NCI-H2196 (cell line): ENCODE results near the gene SAFB2.

ENCODE experiments used
- DNase-seq: peaks from one replicate; lab custom pipeline; 2025; ENCODE audit not compliant: unreplicated experiment; lab: John Stamatoyannopoulos, UW

Gene SAFB2

GRCh38 chr19:5635427-5635826, 12.9 kb upstream of the SAFB2 start:
- DNase-seq: no peak

DNA sequence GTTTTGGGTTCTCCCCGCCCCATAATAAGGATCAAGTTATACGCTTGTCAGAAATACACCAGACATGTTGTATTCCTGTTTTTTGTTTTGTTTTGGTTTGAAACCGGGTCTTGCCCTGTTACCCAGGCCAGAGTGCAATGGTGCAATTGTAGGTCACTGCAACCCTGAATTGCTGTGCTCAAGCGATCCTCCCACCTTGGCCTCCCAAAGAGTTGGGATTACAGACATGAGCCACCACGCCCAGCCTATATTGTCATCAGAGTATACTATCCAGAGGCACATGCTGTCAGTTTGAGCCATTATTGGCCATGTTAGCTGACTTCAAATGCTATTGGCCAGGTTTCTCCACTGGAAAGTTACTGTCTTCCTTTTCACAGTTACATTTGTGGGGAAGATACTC, 10.1 kb upstream of the SAFB2 start:
- DNase-seq: no peak

DNA sequence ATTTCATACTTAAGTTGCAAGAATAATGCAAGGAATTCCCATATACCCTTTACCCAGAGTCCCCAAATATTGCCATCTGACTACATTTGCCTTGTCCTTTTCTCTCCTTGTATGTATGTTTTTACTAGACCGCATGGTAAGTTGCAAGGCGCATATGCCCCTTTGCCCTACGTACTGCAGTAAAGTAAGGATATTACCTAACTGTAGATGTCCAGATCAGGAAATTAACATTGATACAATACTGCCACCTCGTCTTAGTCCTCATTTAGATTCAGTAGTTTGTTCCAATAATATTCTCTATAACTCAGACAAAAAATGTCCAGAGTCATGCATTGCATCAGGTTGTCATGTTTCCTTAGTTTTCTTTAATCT, 9.7 kb upstream of the SAFB2 start:
- no peak for DNase-seq

- no peak for DNase-seq
Observed at GRCh38 chr19:5631567-5632240, 9.1 kb upstream of the SAFB2 start.

DNA sequence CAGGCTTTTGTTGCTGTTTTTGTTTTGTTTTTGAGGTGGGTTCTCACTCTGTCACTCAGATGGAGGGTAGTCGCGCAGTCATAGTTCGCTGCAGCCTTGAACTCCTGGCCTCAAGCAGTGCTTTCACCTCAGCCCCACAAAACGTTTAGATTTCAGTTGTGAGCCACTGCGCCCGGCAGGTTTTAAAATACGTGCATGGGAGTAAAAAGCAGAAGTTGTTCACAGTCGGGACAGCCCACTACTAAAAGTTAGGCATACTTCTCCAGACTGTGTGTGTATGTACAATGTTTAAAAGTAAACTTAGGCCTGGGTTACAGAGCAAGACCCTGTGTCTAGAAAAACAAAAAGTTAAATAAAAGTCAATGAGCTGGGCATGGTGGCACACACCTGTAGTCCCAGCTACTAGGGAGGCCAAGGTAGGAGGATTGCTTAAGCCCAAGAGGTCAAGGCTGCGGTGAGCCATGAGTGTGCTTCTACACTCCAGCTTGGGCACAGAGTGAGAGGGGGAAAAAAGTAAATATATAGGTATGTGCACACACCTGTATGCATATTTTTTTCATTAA, 6.4 kb upstream of the SAFB2 start:
- DNase-seq: no peak

DNA sequence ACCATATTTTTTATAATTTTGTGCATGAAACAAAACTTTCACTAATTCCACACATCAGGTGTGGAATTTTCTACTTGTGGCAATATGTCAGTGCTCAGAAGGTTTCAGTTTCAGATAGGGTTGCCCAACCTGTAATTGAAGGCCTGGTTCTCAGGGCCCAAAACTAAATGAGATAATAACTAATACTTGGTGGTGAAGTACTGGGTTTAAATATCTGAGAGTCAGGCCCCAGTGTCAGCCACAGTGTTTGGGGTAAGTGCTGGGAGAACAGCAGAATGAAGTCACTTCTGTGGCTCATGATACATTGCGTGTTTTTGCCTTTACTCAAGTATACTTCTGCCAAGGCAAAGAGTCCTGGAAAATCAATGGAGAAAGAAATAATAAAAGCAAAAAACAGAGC, 5.9 kb upstream of the SAFB2 start:
- DNase-seq: no peak

- DNase-seq: no peak
Observed at GRCh38 chr19:5627395-5627904, 4.9 kb upstream of the SAFB2 start.

- no peak for DNase-seq
Observed at GRCh38 chr19:5625641-5626040, 3.1 kb upstream of the SAFB2 start.

- no peak for DNase-seq
Observed at GRCh38 chr19:5624741-5625278, 2.2 kb upstream of the SAFB2 start.

- peak; percentile 14 for DNase-seq
Observed at GRCh38 chr19:5624018-5624663, 1.6 kb upstream of the SAFB2 start.

GRCh38 chr19:5623397-5624017, 931 bp upstream of the SAFB2 start:
- no peak for DNase-seq

- no peak for DNase-seq
Observed at GRCh38 chr19:5621945-5622464, 571 bp downstream of the SAFB2 start.

DNA sequence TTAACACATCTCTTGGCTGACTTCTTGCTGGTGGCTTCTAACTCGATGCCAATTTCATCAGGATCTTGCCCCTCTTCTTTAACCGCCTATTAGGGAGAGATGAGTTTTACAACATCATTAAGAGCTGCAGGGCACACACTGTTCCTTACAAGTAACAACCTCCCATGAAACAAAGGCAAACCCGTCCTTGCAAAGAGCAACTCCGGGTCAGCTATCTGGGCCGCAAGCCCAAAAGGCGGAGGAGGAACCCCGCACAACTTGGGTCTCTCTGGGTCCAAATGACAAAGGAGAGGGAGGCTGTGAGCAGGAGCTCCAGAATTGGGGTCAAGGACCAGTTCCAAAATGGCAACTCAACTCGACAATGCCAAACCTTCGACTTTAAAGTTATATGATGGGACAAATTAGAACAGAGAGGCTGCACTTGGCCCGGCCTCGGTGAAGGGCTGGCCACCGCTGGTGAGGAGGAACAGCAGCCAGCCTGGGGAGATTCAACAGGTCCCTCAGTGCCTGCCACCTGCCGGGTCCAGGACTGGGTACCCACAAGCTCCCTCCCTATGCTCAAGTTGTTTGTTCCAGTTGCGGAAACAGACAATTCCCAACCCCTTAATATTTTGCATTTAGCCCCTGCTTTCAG, 1.1 kb downstream of the SAFB2 start:
- DNase-seq: no peak

- no peak for DNase-seq
Observed at GRCh38 chr19:5619946-5620345, 2.6 kb downstream of the SAFB2 start.

GRCh38 chr19:5618591-5618990, 4.0 kb downstream of the SAFB2 start:
- DNase-seq: no peak

DNA sequence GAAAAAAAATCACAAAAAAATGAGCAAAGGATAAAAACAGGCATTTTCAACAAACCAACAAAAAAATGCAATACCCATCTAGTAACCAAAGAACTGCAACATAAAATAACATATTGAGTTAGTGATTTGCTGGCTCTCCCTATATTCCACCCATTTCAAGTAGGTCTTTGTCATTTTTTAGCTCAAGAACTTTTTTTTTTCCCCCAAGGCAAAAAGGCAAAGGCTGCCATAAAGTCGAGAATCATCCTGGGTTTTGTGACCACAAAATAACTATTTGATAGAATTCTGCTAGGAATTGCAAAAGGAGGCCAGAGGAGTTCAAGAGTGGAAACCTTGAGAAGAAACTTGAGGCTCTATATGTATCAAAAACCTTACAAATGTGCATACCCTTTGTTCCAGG, 5.5 kb downstream of the SAFB2 start:
- DNase-seq: no peak

GRCh38 chr19:5615756-5616327, 6.7 kb downstream of the SAFB2 start:
- no peak for DNase-seq

DNA sequence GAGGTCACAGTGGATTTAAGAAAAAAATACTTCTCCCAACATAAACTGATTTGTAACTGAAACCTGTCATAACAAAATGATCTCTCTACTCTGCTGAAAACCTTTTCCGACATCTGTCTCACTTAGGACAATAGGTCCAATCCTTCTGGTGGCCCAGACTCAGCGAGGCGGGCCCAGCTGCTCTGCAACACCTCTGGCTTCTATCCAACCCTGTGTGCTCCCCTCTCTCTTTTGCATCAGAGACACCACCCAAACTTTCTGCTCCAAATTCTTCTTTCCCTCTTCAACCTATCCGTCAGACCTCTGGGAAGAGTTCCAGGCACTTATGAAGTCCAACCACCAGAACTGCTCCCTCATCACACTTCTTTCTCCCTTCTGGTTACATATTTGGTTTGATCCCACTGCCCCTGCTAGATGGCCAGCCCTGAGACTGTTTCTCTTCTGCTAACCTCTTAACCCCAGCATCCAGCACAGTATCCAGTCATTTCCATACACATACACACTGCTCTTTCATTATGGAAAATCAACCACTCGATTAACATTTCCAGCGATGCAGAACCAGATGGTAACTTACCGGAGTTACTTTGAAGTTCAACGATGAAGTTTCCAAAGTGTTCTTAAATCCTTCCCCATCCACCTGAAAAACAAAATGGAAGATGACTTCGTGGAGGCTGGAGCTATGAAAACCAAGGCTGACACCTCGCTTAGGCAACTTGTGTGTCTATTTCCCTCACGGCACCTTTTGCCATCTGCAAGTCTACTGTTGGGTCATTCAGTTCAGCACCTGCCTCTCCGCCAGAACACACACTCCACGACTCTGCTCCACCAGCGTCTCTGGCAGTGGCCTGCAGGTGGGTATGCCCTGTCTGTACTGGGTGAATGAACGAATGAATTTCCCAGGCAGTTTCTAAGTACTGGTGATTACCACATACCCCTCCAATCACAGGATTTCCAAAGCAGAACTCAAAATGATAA, 9.4 kb downstream of the SAFB2 start:
- DNase-seq: no peak

- no peak for DNase-seq
Observed at GRCh38 chr19:5609881-5610448, 12.6 kb downstream of the SAFB2 start.
